ENCODE data around the gene EEF2.

GRCh38 chr19:3931041-3931440 is 54.2 kb downstream of the EEF2 start:
- TF ChIP-seq CTCF (IDR thresholded peaks at IDR 0.05; ENCODE audit: extremely low read depth in 1 of 2, insufficient read depth in 1 of 2, low read depth in 1 of 2, low read length in 2 of 2) (no peak), POLR2AphosphoS5 (IDR thresholded peaks at IDR 0.05; ENCODE audit: insufficient read depth, low read depth, low read length) (no peak), POLR2A (IDR thresholded peaks at IDR 0.05; ENCODE audit: low read depth, low read length) (no peak), EZH2 (IDR thresholded peaks at IDR 0.05; ENCODE audit: borderline replicate concordance, low read depth, low read length, severe bottlenecking) (no peak), MAX (IDR thresholded peaks at IDR 0.05; ENCODE audit: insufficient read depth, insufficient read length) (no peak)
